ENCODE measurements around the gene STRA8. TPM values are rescaled to one million over a fixed set of nuclear protein-coding genes. Genes with fewer than 3 reads are reported as not detected.

Gene STRA8
- total and polyA plus RNA-seq, 2 of the 13 experiments (the other 11 are each of a cell fraction or from before 2014, with no cell fraction given): not detected

- in situ Hi-C loops (cut with HindIII; ENCODE audit: extremely low pct_ligation_motif_present, low pct_unique_long_range_greater_than_20kb): no loop called here
- CTCF ChIA-PET (ENCODE audit: low intra/inter-chr PET ratio, low total read pairs): no interaction called here
- FAIRE-seq: no peak
- TF ChIP-seq ZNF138 (CRISPR knock-in tag; IDR thresholded peaks at IDR 0.05; ENCODE audit: low read depth) (no peak), KLF11 (CRISPR knock-in tag; IDR thresholded peaks at IDR 0.05) (no peak), CAMTA2 (CRISPR knock-in tag; IDR thresholded peaks at IDR 0.05; ENCODE audit: borderline replicate concordance) (no peak), ZBTB40 (IDR thresholded peaks at IDR 0.05) (no peak), ZBTB40 (CRISPR knock-in tag; IDR thresholded peaks at IDR 0.05) (no peak), HNRNPK (IDR thresholded peaks at IDR 0.05; ENCODE audit: low read depth, low read length, poor library complexity, severe bottlenecking) (no peak), NR2C2 (CRISPR knock-in tag; IDR thresholded peaks at IDR 0.05; ENCODE audit: borderline replicate concordance) (no peak), ZSCAN12 (CRISPR knock-in tag; IDR thresholded peaks at IDR 0.05) (no peak), MAZ (IDR thresholded peaks at IDR 0.05; ENCODE audit: borderline replicate concordance, low read depth, low read length) (no peak), MAZ (CRISPR knock-in tag; IDR thresholded peaks at IDR 0.05; ENCODE audit: low read depth) (no peak), ZNF552 (CRISPR knock-in tag; IDR thresholded peaks at IDR 0.05; ENCODE audit: borderline replicate concordance) (no peak), ZKSCAN1 (IDR thresholded peaks at IDR 0.05; ENCODE audit: low read length) (no peak), TBP (CRISPR knock-in tag; IDR thresholded peaks at IDR 0.05) (no peak)
- TF ChIP-seq, protein P1, sequence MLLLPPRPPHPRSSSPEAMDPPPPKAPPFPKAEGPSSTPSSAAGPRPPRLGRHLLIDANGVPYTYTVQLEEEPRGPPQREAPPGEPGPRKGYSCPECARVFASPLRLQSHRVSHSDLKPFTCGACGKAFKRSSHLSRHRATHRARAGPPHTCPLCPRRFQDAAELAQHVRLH (CRISPR knock-in tag; IDR thresholded peaks at IDR 0.05; ENCODE audit: borderline replicate concordance, low read depth): no peak
Observed at GRCh38 chr7:135263321-135263970, 29.8 kb downstream of the STRA8 start.

More at GRCh38 chr7:135263321-135263970, 29.8 kb downstream of the STRA8 start:
- no peak overlapping the region for H3K9ac ChIP-seq (ENCODE audit: insufficient read depth, low read depth, low read length)
- WGBS (ENCODE audit: low lambda C conversion rate): 80% methylated on average over 11 of the region's 11 CpGs
- peaks cover 27% of the 10 kb centered on the region for H3K4me1 ChIP-seq (ENCODE audit: insufficient read depth, low read length)
- no peaks in the 10 kb centered on the region for H4K20me1 ChIP-seq (ENCODE audit: insufficient read depth, low read length)
- ATAC-seq (no peak), DNase-seq (ENCODE audit: low spot score) (no peak)
- BruUV-seq (replicated peaks): no TSS peak
- no peak overlapping the region for H3K4me2 ChIP-seq (ENCODE audit: low read depth, low read length)
- peaks cover 2 to 22% of the 10 kb centered on the region in 2 experiments; a peak in 4 of 5 replicates for H3K27me3 ChIP-seq (ENCODE audit: control insufficient read depth in 1 of 2, insufficient read depth in 2 of 2, low read length in 2 of 2)
- no peak overlapping the region for H3K27ac ChIP-seq (ENCODE audit: extremely low read length, insufficient read depth, low read length)
- no peaks in the 10 kb centered on the region for H3K79me2 ChIP-seq (ENCODE audit: insufficient read depth, low read length)
- intact Hi-C loops (cut with micrococcal nuclease; ENCODE audit: unreplicated experiment): no loop called here
- H3K36me3 ChIP-seq (replicated peaks in 1 of 2; ENCODE audit: control insufficient read depth in 1 of 2, insufficient read depth in 2 of 2, low read length in 2 of 2): no peaks in the 10 kb centered on the region; a peak in 1 of 5 replicates
- H2AFZ ChIP-seq (ENCODE audit: low read length): no peak overlapping the region
- H3K4me3 ChIP-seq (replicated peaks in 1 of 3; ENCODE audit: insufficient read depth in 1 of 3, low read depth in 2 of 3, low read length in 3 of 3): no peak overlapping the region
- POLR2A ChIA-PET: no interaction called here
- peaks cover 5% of the 10 kb centered on the region; the same call in 1 of the 2 replicates for H3K9me3 ChIP-seq (ENCODE audit: low read length)
